ENCODE results near the gene PTH2R. TPM values are rescaled to one million over a fixed set of nuclear protein-coding genes. Genes with fewer than 3 reads are reported as not detected.
"Not testable (repeated sequence)": the region's sequence is repeated elsewhere in the genome, so short reads cannot be mapped to it uniquely, and the experiment has no call there.

The PTH2R gene
- total RNA-seq, 4 donors from 2014 or later = not detected

DNA sequence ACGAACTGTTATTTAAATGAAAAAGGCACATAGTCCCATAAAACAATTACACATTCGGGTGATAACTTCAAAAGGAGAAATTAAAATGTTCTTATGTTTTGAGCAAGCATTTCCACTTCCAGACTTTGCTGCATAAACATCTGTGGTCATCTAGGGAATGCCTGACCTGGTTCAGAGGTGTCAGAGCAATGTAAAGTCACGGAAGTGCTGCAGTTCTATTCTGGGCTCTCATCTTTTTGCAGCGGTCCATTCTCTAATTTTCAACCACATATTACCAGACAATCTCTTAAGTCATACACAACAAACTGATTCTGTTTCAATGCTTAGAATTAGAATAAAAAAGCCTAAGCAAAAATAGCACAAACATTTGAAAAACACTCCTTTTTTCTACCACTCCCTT lies 22.0 kb upstream of the PTH2R start:
- Histone ChIP-seq H3K27ac (no peak overlapping the region), H3K9me3 (no peaks in the 10 kb centered on the region), H3K4me1 (no peaks in the 10 kb centered on the region), H3K27me3 (peaks cover 7% of the 10 kb centered on the region), H3K4me3 (no peak overlapping the region), H3K36me3 (no peaks in the 10 kb centered on the region)
- in situ Hi-C loops (cut with MboI; ENCODE audit: low pct_ligation_motif_present in 1 of 4, low pct_unique_long_range_greater_than_20kb in 1 of 4, low sequenced_read_pairs in 3 of 4) = loop anchor here in 1 of 4 donors (25.0 kb wide), 1 partner anchor 828 kb away; no protein-coding TSS in a partner anchor
- TF ChIP-seq CTCF (IDR thresholded peaks at IDR 0.05) (no peak), EP300 (IDR thresholded peaks at IDR 0.05; ENCODE audit: low read depth) (no peak), POLR2AphosphoS5 (IDR thresholded peaks at IDR 0.05) (no peak), POLR2A (IDR thresholded peaks at IDR 0.05) (no peak)
- intact Hi-C loops (cut with DNase I; ENCODE audit: low total_unique reads) = no loop called here
- DNase-seq = no peak
- WGBS, 2 donors (ENCODE audit: low coverage in 1 of 2) = 53 to 60% methylated on average over 4 of the region's 4 CpGs

- no peaks in the 10 kb centered on the region for H3K4me1 ChIP-seq
Observed at GRCh38 chr2:208386541-208386940, 20.1 kb upstream of the PTH2R start.

GRCh38 chr2:208389940-208390339 lies 16.7 kb upstream of the PTH2R start:
- Histone ChIP-seq H3K27ac (no peak overlapping the region), H3K4me1 (no peaks in the 10 kb centered on the region), H3K4me3 (no peak overlapping the region), H3K27me3 (no peaks in the 10 kb centered on the region), H3K9me3 (peaks cover 6 to 10% of the 10 kb centered on the region in 2 donors), H3K36me3 (no peaks in the 10 kb centered on the region)
- TF ChIP-seq POLR2AphosphoS5 (IDR thresholded peaks at IDR 0.05) = no peak
- no peak for TF ChIP-seq POLR2A (IDR thresholded peaks at IDR 0.05)
- no peak for TF ChIP-seq EP300 (IDR thresholded peaks at IDR 0.05; ENCODE audit: low read depth)
- no peak for TF ChIP-seq CTCF (IDR thresholded peaks at IDR 0.05)
- WGBS, 2 donors (ENCODE audit: low coverage in 1 of 2) = 77 to 83% methylated on average over 1 to 3 of the region's 3 CpGs
- intact Hi-C loops (cut with DNase I; ENCODE audit: low total_unique reads) (no loop called here), in situ Hi-C loops (cut with MboI; ENCODE audit: low pct_ligation_motif_present in 1 of 4, low pct_unique_long_range_greater_than_20kb in 1 of 4, low sequenced_read_pairs in 3 of 4) (loop anchor here in 1 of 4 donors (25.0 kb wide), 1 partner anchor 822 kb away; no protein-coding TSS in a partner anchor)
- DNase-seq = no peak

More at GRCh38 chr2:208386541-208386940, 20.1 kb upstream of the PTH2R start:
- no peak overlapping the region for H3K4me3 ChIP-seq
- H3K9me3 ChIP-seq = no peaks in the 10 kb centered on the region
- DNase-seq = no peak
- no peak overlapping the region for H3K27ac ChIP-seq
- peaks cover 7% of the 10 kb centered on the region for H3K27me3 ChIP-seq
- intact Hi-C loops (cut with DNase I; ENCODE audit: low total_unique reads) = no loop called here
- in situ Hi-C loops (cut with MboI; ENCODE audit: low pct_ligation_motif_present in 1 of 4, low pct_unique_long_range_greater_than_20kb in 1 of 4, low sequenced_read_pairs in 3 of 4) = loop anchor here in 1 of 4 donors (25.0 kb wide), 1 partner anchor 826 kb away; no protein-coding TSS in a partner anchor
- TF ChIP-seq EP300 (IDR thresholded peaks at IDR 0.05; ENCODE audit: low read depth) = no peak
- TF ChIP-seq POLR2A (IDR thresholded peaks at IDR 0.05) = no peak
- no peak for TF ChIP-seq POLR2AphosphoS5 (IDR thresholded peaks at IDR 0.05)
- TF ChIP-seq CTCF (IDR thresholded peaks at IDR 0.05) = no peak
- no peaks in the 10 kb centered on the region for H3K36me3 ChIP-seq
- WGBS, 2 donors (ENCODE audit: low coverage in 1 of 2) = 23 to 29% methylated on average over 2 of the region's 2 CpGs

DNA sequence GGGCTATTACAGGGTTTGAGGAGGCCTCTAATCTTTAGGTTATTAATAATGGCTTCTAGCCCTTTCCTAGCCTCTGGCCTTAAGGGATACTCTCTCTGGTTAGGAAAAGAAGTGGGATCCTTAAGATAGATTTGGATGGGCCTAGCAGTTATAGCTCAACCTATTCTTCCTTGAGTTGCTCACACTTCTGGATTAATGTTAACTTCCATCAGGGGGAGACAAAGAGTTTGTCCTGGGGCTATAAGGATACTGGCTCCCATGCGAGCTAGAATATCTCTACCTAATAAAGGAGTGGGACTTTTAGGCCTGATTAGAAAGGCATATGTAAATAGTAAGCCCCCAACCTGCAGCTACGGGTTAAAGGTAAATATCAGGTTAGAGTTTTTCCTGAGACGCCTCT lies 14.3 kb upstream of the PTH2R start:
- TF ChIP-seq EP300 (IDR thresholded peaks at IDR 0.05; ENCODE audit: low read depth) = no peak
- no peak for TF ChIP-seq POLR2A (IDR thresholded peaks at IDR 0.05)
- TF ChIP-seq CTCF (IDR thresholded peaks at IDR 0.05) = no peak
- in situ Hi-C loops (cut with MboI; ENCODE audit: low pct_ligation_motif_present in 1 of 4, low pct_unique_long_range_greater_than_20kb in 1 of 4, low sequenced_read_pairs in 3 of 4) = loop anchor here in 1 of 4 donors (25.0 kb wide), 1 partner anchor 820 kb away; no protein-coding TSS in a partner anchor
- no peaks in the 10 kb centered on the region for H3K4me1 ChIP-seq

DNA sequence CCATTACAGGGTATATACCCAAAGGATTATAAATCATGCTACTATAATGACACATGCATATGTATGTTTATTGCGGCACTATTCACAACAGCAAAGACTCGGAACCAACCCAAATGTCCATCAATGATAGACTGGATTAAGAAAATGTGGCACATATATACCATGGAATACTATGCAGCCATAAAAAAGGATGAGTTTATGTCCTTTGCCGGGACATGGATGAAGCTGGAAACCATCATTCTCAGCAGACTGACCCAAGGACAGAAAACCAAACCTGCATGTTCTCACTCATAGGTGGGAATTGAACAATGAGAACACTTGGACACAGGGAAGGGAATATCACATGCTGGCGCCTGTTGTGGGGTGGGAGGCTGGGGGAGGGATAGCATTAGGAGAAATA lies 9.8 kb upstream of the PTH2R start:
- H3K9me3 ChIP-seq; H3K27me3 ChIP-seq; intact Hi-C loops (cut with DNase I; ENCODE audit: low total_unique reads); H3K27ac ChIP-seq; H3K36me3 ChIP-seq; DNase-seq; H3K4me3 ChIP-seq; H3K4me1 ChIP-seq: not testable (repeated sequence)
- WGBS, 2 donors (ENCODE audit: low coverage in 1 of 2) = 90 to 93% methylated on average over 3 to 4 of the region's 4 CpGs
- in situ Hi-C loops (cut with MboI; ENCODE audit: low pct_ligation_motif_present in 1 of 4, low pct_unique_long_range_greater_than_20kb in 1 of 4, low sequenced_read_pairs in 3 of 4) = loop anchor here in 1 of 4 donors (25.0 kb wide), 1 partner anchor 816 kb away; no protein-coding TSS in a partner anchor

More for the DNA sequence above, 14.3 kb upstream of the PTH2R start:
- WGBS, 2 donors (ENCODE audit: low coverage in 1 of 2) = 72 to 79% methylated on average over 3 of the region's 3 CpGs
- DNase-seq = no peak
- H3K27me3 ChIP-seq = no peaks in the 10 kb centered on the region
- H3K36me3 ChIP-seq = no peaks in the 10 kb centered on the region
- H3K9me3 ChIP-seq = peaks cover 6 to 10% of the 10 kb centered on the region in 2 donors
- no peak overlapping the region for H3K27ac ChIP-seq
- intact Hi-C loops (cut with DNase I; ENCODE audit: low total_unique reads) = no loop called here
- no peak overlapping the region for H3K4me3 ChIP-seq
